ENCODE results near the gene HIPK2.
A peak's percentile ranks its signal among the peaks of the same experiment; 100 is the strongest.
"Not testable (repeated sequence)": the region's sequence is repeated elsewhere in the genome, so short reads cannot be mapped to it uniquely, and the experiment has no call there.

The HIPK2 gene

GRCh38 chr7:139619367-139619657 is 158.5 kb downstream of the HIPK2 start:
- DNase-seq (ENCODE audit: low spot score): no peak

GRCh38 chr7:139618482-139619366 is 159.1 kb downstream of the HIPK2 start:
- DNase-seq (ENCODE audit: low spot score): no peak

GRCh38 chr7:139617074-139617473 is 160.7 kb downstream of the HIPK2 start:
- DNase-seq (ENCODE audit: low spot score): no peak

GRCh38 chr7:139614886-139615285 is 162.9 kb downstream of the HIPK2 start:
- no peak for DNase-seq (ENCODE audit: low spot score)

- DNase-seq (ENCODE audit: low spot score): no peak
These were observed 163.8 kb downstream of the HIPK2 start for GRCh38 chr7:139613971-139614411.

GRCh38 chr7:139611556-139611955 is 166.2 kb downstream of the HIPK2 start:
- DNase-seq (ENCODE audit: low spot score): not testable (repeated sequence)

GRCh38 chr7:139610595-139610994 is 167.2 kb downstream of the HIPK2 start:
- no peak for DNase-seq (ENCODE audit: low spot score)

- no peak for DNase-seq (ENCODE audit: low spot score)
These were observed 173.9 kb downstream of the HIPK2 start for GRCh38 chr7:139603896-139604295.

- no peak for DNase-seq (ENCODE audit: low spot score)
These were observed 174.5 kb downstream of the HIPK2 start for GRCh38 chr7:139603282-139603681.

- DNase-seq (ENCODE audit: low spot score): peak; percentile 30
These were observed 175.6 kb downstream of the HIPK2 start for GRCh38 chr7:139602143-139602722.

GRCh38 chr7:139601176-139601575 is 176.6 kb downstream of the HIPK2 start:
- no peak for DNase-seq (ENCODE audit: low spot score)

- no peak for DNase-seq (ENCODE audit: low spot score)
These were observed 177.5 kb downstream of the HIPK2 start for GRCh38 chr7:139600306-139600705.

GRCh38 chr7:139598642-139599041 is 179.2 kb downstream of the HIPK2 start:
- no peak for DNase-seq (ENCODE audit: low spot score)

- no peak for DNase-seq (ENCODE audit: low spot score)
These were observed 180.8 kb downstream of the HIPK2 start for GRCh38 chr7:139597028-139597427.

GRCh38 chr7:139596626-139597025 is 181.2 kb downstream of the HIPK2 start:
- DNase-seq (ENCODE audit: low spot score): no peak

- no peak for DNase-seq (ENCODE audit: low spot score)
These were observed 182.0 kb downstream of the HIPK2 start for GRCh38 chr7:139595806-139596205.

GRCh38 chr7:139594911-139595476 is 182.8 kb downstream of the HIPK2 start:
- no peak for DNase-seq (ENCODE audit: low spot score)

- no peak for DNase-seq (ENCODE audit: low spot score)
These were observed 183.7 kb downstream of the HIPK2 start for GRCh38 chr7:139594090-139594489.

- no peak for DNase-seq (ENCODE audit: low spot score)
These were observed 184.9 kb downstream of the HIPK2 start for GRCh38 chr7:139592801-139593461.

GRCh38 chr7:139591550-139592195 is 186.1 kb downstream of the HIPK2 start:
- no peak for DNase-seq (ENCODE audit: low spot score)

GRCh38 chr7:139589474-139589873 is 188.3 kb downstream of the HIPK2 start:
- no peak for DNase-seq (ENCODE audit: low spot score)

GRCh38 chr7:139588632-139589031 is 189.2 kb downstream of the HIPK2 start:
- DNase-seq (ENCODE audit: low spot score): no peak
